ENCODE results near the gene GPX4. TPM values are rescaled to one million over a fixed set of nuclear protein-coding genes. Genes with fewer than 3 reads are reported as not detected.

Gene GPX4
- polyA plus RNA-seq, 1 donor from 2014 or later = 713 TPM

- Histone ChIP-seq H3K27ac (ENCODE audit: low read length) (no peak overlapping the region), H3K4me2 (ENCODE audit: low read length) (no peak overlapping the region), H3K4me3 (ENCODE audit: low read length) (no peak overlapping the region)
Measured at GRCh38 chr19:1072371-1073015, 31.3 kb upstream of the GPX4 start.

More at GRCh38 chr19:1072371-1073015, 31.3 kb upstream of the GPX4 start:
- no peak overlapping the region for H2AFZ ChIP-seq (ENCODE audit: low read depth, low read length)
- H3K9me3 ChIP-seq (ENCODE audit: low read length) = no peaks in the 10 kb centered on the region
- no peaks in the 10 kb centered on the region for H4K20me1 ChIP-seq (ENCODE audit: insufficient read depth)
- H3K27me3 ChIP-seq (ENCODE audit: insufficient read depth, low read depth, low read length) = peaks cover 41% of the 10 kb centered on the region
- no peaks in the 10 kb centered on the region for H3K36me3 ChIP-seq (ENCODE audit: insufficient read depth, low read length)
- H3K9me2 ChIP-seq (ENCODE audit: insufficient read depth, low read length) = no peaks in the 10 kb centered on the region
- no peaks in the 10 kb centered on the region for H3F3A ChIP-seq (ENCODE audit: insufficient read depth, low read length, poor library complexity, severe bottlenecking)
- no peak overlapping the region for H3K9ac ChIP-seq (ENCODE audit: low read length)
- no peaks in the 10 kb centered on the region for H3K79me2 ChIP-seq (replicated peaks; ENCODE audit: insufficient read depth, low read length)
- TF ChIP-seq EZH2 (IDR thresholded peaks at IDR 0.05; ENCODE audit: borderline replicate concordance, insufficient read depth, low read length, poor library complexity, severe bottlenecking) (no peak), POLR2AphosphoS5 (IDR thresholded peaks at IDR 0.05) (no peak), REST (IDR thresholded peaks at IDR 0.05; ENCODE audit: borderline replicate concordance) (no peak), RAD21 (conservative IDR thresholded peaks at IDR 0.05) (no peak), CTCF (IDR thresholded peaks at IDR 0.05; ENCODE audit: poor library complexity, severe bottlenecking) (no peak), EP300 (conservative IDR thresholded peaks at IDR 0.05; ENCODE audit: poor library complexity, severe bottlenecking) (no peak), TAF1 (IDR thresholded peaks at IDR 0.05; ENCODE audit: low read depth) (no peak), MXI1 (conservative IDR thresholded peaks at IDR 0.05; ENCODE audit: poor library complexity, severe bottlenecking) (no peak), SMC3 (conservative IDR thresholded peaks at IDR 0.05; ENCODE audit: poor library complexity) (no peak)
